Parathyroid adenoma (tissue), 2 donors: ENCODE measurements around the gene HOXA3.

Source experiments
- H2AFZ ChIP-seq: fragments of 300-600 bp; sonication (generic); one replicate; pipeline ENCODE4 v1.7.0; 2017; ENCODE audit warnings: antibody characterized with exemption, mild to moderate bottlenecking
- H3K27ac ChIP-seq: fragments of 300-600 bp; sonication (generic); one replicate; pipeline ENCODE4 v1.7.0; 2017
- H3K27me3 ChIP-seq: fragments of 300-600 bp; sonication (generic); one replicate; pipeline ENCODE4 v1.7.0; 2017; ENCODE audit warnings: low read length; ENCODE audit not compliant: control insufficient read depth, insufficient read depth
- H3K36me3 ChIP-seq: fragments of 300-600 bp; sonication (generic); one replicate; pipeline ENCODE4 v1.7.0; 2017; ENCODE audit warnings: low read length; ENCODE audit not compliant: control insufficient read depth, insufficient read depth
- H3K4me1 ChIP-seq: fragments of 300-600 bp; sonication (generic); one replicate; pipeline ENCODE4 v1.7.0; 2017; ENCODE audit warnings: control low read depth
- H3K4me2 ChIP-seq: fragments of 300-600 bp; sonication (generic); one replicate; pipeline ENCODE4 v1.7.0; 2017; ENCODE audit warnings: low read length
- H3K4me3 ChIP-seq: fragments of 300-600 bp; sonication (generic); one replicate; pipeline ENCODE4 v1.7.0; 2017; ENCODE audit warnings: low read depth, low read length
- H3K79me2 ChIP-seq: fragments of 300-600 bp; sonication (generic); one replicate; pipeline ENCODE4 v1.7.0; 2017; ENCODE audit warnings: control low read depth
- H3K9ac ChIP-seq: fragments of 300-600 bp; sonication (generic); one replicate; pipeline ENCODE4 v1.7.0; 2017; ENCODE audit warnings: mild to moderate bottlenecking
- H3K9me3 ChIP-seq: fragments of 300-600 bp; sonication (generic); one replicate; pipeline ENCODE4 v1.7.0; 2017; ENCODE audit warnings: low read length; ENCODE audit not compliant: control insufficient read depth
- TF ChIP-seq, protein P1 (sequence below): fragments of 300-600 bp; sonication (generic); IDR thresholded peaks from one replicate; pipeline ENCODE4 v1.7.0; 2017; ENCODE audit warnings: antibody characterized with exemption, mild to moderate bottlenecking
- donor health status: primary hyperparathyroidism.

The HOXA3 gene

DNA sequence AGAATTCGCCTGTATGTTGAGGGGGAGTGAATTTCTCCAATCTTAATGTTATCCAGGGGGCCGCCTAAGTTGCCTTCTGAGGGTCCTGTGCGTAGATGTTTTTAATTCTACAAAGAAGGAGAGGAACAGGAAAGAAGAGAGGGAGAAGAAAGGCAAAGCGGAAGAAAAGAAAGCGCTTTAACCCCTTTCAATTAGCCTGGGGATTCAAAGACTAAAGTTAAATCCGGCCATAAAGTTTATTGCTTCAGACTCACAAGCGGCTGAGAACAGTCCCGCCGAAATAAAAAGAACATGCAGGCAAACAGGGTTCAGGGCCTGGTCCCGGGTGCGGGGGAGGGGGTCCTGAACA is 13.4 kb downstream of the HOXA3 start:
- no peaks in the 10 kb centered on the region for H3K9me3 ChIP-seq
- H3K36me3 ChIP-seq, result no peaks in the 10 kb centered on the region
- H2AFZ ChIP-seq, result no peak overlapping the region
- no peak overlapping the region for H3K4me3 ChIP-seq
- no peak overlapping the region for H3K4me2 ChIP-seq
- H3K27me3 ChIP-seq, result no peaks in the 10 kb centered on the region
- H3K9ac ChIP-seq, result no peak overlapping the region
- TF ChIP-seq, protein P1, sequence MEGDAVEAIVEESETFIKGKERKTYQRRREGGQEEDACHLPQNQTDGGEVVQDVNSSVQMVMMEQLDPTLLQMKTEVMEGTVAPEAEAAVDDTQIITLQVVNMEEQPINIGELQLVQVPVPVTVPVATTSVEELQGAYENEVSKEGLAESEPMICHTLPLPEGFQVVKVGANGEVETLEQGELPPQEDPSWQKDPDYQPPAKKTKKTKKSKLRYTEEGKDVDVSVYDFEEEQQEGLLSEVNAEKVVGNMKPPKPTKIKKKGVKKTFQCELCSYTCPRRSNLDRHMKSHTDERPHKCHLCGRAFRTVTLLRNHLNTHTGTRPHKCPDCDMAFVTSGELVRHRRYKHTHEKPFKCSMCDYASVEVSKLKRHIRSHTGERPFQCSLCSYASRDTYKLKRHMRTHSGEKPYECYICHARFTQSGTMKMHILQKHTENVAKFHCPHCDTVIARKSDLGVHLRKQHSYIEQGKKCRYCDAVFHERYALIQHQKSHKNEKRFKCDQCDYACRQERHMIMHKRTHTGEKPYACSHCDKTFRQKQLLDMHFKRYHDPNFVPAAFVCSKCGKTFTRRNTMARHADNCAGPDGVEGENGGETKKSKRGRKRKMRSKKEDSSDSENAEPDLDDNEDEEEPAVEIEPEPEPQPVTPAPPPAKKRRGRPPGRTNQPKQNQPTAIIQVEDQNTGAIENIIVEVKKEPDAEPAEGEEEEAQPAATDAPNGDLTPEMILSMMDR, result no peak
- no peak overlapping the region for H3K27ac ChIP-seq
- no peaks in the 10 kb centered on the region for H3K79me2 ChIP-seq
- H3K4me1 ChIP-seq, result no peaks in the 10 kb centered on the region

- Histone ChIP-seq H2AFZ (no peak overlapping the region), H3K9ac (no peak overlapping the region), H3K27me3 (no peaks in the 10 kb centered on the region), H3K36me3 (no peaks in the 10 kb centered on the region), H3K27ac (no peak overlapping the region), H3K4me1 (no peaks in the 10 kb centered on the region), H3K9me3 (no peaks in the 10 kb centered on the region), H3K4me2 (no peak overlapping the region), H3K79me2 (no peaks in the 10 kb centered on the region), H3K4me3 (no peak overlapping the region)
- TF ChIP-seq, protein P1, result no peak
Measured at GRCh38 chr7:27138472-27138871, 13.9 kb downstream of the HOXA3 start.

- no peak overlapping the region for H3K4me3 ChIP-seq
Measured at GRCh38 chr7:27137640-27138315, 14.6 kb downstream of the HOXA3 start.

DNA sequence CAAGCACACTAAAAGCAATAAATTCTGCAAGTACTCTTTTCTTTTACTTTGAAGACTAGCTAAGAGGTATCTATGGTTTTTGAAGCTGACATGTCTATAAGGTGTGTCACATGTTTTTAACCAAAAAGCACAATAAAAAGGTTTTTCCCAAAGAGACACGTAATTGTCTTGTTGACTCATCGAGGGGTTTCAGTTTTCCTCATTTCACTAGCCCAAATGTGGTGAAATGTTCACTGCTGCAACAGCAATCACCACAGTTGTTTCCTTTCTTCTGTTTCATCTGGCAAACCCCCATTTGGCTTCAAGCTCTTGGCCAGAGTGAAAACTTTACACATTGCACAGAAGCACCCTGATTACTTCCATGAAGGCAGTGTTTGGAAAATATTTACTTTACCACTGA is 18.0 kb downstream of the HOXA3 start:
- Histone ChIP-seq H3K79me2 (no peaks in the 10 kb centered on the region), H3K27me3 (no peaks in the 10 kb centered on the region), H3K4me2 (no peak overlapping the region), H3K9ac (no peak overlapping the region), H3K4me1 (no peaks in the 10 kb centered on the region), H3K27ac (no peak overlapping the region), H3K36me3 (no peaks in the 10 kb centered on the region), H3K4me3 (no peak overlapping the region), H2AFZ (no peak overlapping the region), H3K9me3 (no peaks in the 10 kb centered on the region)
- TF ChIP-seq, protein P1, result no peak

More at GRCh38 chr7:27137640-27138315, 14.6 kb downstream of the HOXA3 start:
- Histone ChIP-seq H2AFZ (no peak overlapping the region), H3K9me3 (no peaks in the 10 kb centered on the region), H3K4me2 (no peak overlapping the region), H3K4me1 (no peaks in the 10 kb centered on the region), H3K27me3 (no peaks in the 10 kb centered on the region), H3K36me3 (no peaks in the 10 kb centered on the region), H3K27ac (no peak overlapping the region), H3K9ac (no peak overlapping the region), H3K79me2 (no peaks in the 10 kb centered on the region)
- TF ChIP-seq, protein P1, result no peak
